ENCODE results near the gene HS2ST1.

The HS2ST1 gene

DNA sequence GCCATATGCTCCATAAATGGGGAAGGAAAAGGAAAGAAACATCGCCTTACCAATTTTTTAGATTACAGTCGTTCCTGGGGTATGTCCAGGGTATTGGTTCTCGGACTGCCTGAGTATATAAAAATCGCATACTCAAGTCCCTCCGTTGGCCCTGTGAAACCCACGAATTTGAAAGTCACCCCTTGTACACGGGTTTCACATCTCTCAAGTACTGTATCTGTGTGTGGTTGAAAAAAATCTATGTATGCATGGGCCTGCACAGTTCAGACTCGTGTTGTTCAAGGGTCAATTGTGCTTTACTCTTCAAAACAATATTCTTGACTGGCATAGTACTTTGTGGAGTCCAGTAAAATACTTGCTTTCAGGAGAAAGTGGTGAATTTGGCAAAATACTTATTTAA lies 171.7 kb downstream of the HS2ST1 start:
- Mint-ChIP-seq H3K27me3 (ENCODE audit: low read depth) (no peaks in the 10 kb centered on the region), H3K36me3 (ENCODE audit: low read depth) (peaks cover 3% of the 10 kb centered on the region), H3K4me1 (peaks cover 9% of the 10 kb centered on the region)

DNA sequence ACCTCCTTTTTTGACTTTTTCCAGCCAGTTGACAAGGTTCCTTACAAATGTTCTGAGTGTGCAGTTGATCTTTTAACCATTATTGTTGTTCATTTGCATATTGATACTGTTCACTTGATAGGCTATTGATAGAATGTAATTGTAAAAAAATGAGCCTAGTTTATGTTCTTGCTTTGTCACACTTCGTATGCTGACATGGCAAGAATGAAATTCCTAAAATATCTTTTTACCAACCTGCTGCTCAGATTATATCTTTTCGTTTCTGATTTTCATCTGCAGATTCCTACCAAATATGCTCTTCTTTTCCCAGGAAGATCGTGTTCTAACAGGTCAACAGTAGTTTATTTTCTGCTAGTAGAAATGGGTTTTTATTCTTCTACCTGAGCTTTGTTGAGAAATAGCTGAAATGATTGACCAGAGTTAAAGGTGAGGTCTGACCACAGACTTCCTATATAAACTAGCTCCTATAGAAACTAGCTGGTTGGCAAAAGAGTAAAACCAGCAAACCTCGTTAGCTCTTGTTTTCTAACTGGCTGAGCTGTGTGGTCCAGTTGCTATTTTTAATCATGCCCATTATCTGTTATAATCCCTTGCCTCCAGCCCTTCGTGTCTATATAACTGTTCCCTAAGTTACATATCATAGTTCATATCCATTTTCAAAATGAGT lies 174.8 kb downstream of the HS2ST1 start:
- Mint-ChIP-seq H3K27ac (no peak overlapping the region), H3K36me3 (ENCODE audit: low read depth) (peaks cover 3% of the 10 kb centered on the region), H3K9me3 (no peaks in the 10 kb centered on the region), H3K4me3 (no peak overlapping the region), H3K27me3 (ENCODE audit: low read depth) (no peaks in the 10 kb centered on the region), H3K4me1 (peaks cover 9% of the 10 kb centered on the region)
- TF ChIP-seq, protein P1, sequence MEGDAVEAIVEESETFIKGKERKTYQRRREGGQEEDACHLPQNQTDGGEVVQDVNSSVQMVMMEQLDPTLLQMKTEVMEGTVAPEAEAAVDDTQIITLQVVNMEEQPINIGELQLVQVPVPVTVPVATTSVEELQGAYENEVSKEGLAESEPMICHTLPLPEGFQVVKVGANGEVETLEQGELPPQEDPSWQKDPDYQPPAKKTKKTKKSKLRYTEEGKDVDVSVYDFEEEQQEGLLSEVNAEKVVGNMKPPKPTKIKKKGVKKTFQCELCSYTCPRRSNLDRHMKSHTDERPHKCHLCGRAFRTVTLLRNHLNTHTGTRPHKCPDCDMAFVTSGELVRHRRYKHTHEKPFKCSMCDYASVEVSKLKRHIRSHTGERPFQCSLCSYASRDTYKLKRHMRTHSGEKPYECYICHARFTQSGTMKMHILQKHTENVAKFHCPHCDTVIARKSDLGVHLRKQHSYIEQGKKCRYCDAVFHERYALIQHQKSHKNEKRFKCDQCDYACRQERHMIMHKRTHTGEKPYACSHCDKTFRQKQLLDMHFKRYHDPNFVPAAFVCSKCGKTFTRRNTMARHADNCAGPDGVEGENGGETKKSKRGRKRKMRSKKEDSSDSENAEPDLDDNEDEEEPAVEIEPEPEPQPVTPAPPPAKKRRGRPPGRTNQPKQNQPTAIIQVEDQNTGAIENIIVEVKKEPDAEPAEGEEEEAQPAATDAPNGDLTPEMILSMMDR (IDR thresholded peaks at IDR 0.05; ENCODE audit: unreplicated experiment in 3 of 3) = no peak

More for the DNA sequence above, 171.7 kb downstream of the HS2ST1 start:
- H3K9me3 Mint-ChIP-seq = no peaks in the 10 kb centered on the region
- no peak overlapping the region for H3K4me3 Mint-ChIP-seq
- TF ChIP-seq, protein P1 (IDR thresholded peaks at IDR 0.05; ENCODE audit: unreplicated experiment in 3 of 3) = no peak
- H3K27ac Mint-ChIP-seq = no peak overlapping the region

DNA sequence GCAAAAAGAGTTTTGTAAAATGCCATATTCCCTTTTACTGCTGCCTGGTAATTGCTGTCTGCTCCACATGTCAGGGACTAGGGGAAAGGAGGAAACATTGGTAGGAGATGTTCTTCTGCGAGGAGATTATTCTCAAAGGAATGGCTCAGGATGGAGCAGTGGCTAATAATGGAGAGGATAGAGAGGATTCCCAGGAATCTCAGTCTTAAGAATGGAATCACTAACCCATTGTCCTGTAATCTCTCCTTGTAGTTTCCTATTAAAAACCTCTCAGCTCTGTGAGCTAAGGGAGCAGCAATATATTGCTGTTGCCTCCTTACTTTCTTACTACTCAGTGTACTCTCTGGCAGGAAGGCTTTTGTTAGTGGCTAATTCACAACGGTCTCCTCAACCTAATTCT lies 175.4 kb downstream of the HS2ST1 start:
- Mint-ChIP-seq H3K27ac (no peak overlapping the region), H3K9me3 (no peaks in the 10 kb centered on the region), H3K4me1 (peaks cover 9% of the 10 kb centered on the region), H3K4me3 (no peak overlapping the region), H3K36me3 (ENCODE audit: low read depth) (peaks cover 3% of the 10 kb centered on the region), H3K27me3 (ENCODE audit: low read depth) (no peaks in the 10 kb centered on the region)
- TF ChIP-seq, protein P1 (IDR thresholded peaks at IDR 0.05; ENCODE audit: unreplicated experiment in 3 of 3) = no peak

DNA sequence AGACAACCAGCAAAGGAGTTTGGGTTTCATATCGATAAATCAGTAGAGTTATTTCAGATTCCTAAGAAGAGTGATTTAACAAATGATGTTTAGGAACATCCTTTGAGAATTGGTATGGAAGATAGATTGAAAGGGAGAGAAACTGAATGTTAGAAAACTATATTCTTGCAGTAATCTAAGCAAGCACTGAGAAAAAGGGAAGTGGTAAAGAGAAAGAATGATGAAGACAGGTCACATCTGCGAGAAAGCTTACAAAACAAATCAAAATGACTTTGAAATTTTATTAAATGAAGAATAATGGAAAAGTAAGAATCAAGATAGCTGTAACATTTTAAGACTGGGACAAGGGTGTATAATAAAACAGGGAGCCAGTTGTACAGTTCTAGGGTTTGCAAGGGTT lies 177.0 kb downstream of the HS2ST1 start:
- TF ChIP-seq, protein P1 (IDR thresholded peaks at IDR 0.05; ENCODE audit: unreplicated experiment in 3 of 3) = no peak
- peaks cover 3% of the 10 kb centered on the region for H3K36me3 Mint-ChIP-seq (ENCODE audit: low read depth)
- H3K4me1 Mint-ChIP-seq = peaks cover 9% of the 10 kb centered on the region
- H3K27me3 Mint-ChIP-seq (ENCODE audit: low read depth) = no peaks in the 10 kb centered on the region
- no peaks in the 10 kb centered on the region for H3K9me3 Mint-ChIP-seq
- H3K4me3 Mint-ChIP-seq = no peak overlapping the region
- H3K27ac Mint-ChIP-seq = no peak overlapping the region

DNA sequence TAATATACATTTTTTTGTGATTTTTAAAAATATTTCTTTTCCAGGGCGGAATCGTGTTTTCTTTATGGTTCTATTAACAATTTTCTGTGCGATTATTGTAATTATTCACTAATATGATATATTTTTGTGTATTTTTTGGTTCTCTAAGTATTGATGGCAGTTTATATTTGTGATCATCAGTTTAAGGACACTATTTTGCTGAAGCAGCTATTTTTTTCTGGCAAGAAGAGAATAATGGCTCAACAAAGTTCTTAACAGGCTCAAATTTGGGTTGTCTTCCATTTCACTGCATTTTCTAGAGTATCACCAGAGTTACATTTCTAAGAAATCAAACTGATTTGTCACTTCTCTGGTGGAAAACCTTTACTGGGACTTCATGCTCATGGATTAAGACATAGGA lies 178.4 kb downstream of the HS2ST1 start:
- Mint-ChIP-seq H3K9me3 (no peaks in the 10 kb centered on the region), H3K4me3 (no peak overlapping the region), H3K36me3 (ENCODE audit: low read depth) (peaks cover 9% of the 10 kb centered on the region), H3K4me1 (peaks cover 9% of the 10 kb centered on the region), H3K27ac (no peak overlapping the region), H3K27me3 (ENCODE audit: low read depth) (no peaks in the 10 kb centered on the region)
- TF ChIP-seq, protein P1 (IDR thresholded peaks at IDR 0.05; ENCODE audit: unreplicated experiment in 3 of 3) = no peak

DNA sequence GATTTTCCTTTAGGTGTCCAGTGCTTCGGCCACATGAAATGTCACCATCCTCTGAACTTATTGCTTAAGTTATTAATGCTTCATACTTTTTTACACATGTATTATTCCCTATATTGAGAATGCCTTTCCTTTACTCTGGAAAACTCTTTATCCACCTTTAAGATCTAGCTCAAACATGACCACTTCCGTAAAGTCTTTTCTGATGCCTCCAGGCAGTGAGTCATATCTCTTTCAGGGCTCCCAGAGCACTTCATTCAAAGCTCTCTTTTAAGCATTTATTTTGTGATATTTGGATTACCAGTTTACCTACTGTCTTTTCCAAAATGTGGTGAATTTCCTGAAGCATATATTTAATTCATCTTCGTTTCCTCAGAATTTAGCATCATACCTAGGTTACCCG lies 178.9 kb downstream of the HS2ST1 start:
- Mint-ChIP-seq H3K27me3 (ENCODE audit: low read depth) (no peaks in the 10 kb centered on the region), H3K4me1 (peaks cover 9% of the 10 kb centered on the region), H3K36me3 (ENCODE audit: low read depth) (peaks cover 8% of the 10 kb centered on the region), H3K9me3 (no peaks in the 10 kb centered on the region), H3K4me3 (no peak overlapping the region), H3K27ac (no peak overlapping the region)
- TF ChIP-seq, protein P1 (IDR thresholded peaks at IDR 0.05; ENCODE audit: unreplicated experiment in 3 of 3) = no peak
